Activated CD8-positive, alpha-beta memory T cell treated with anti-CD3 and anti-CD28 coated beads, Interleukin-2, amount 50 U/mL, for 4 hours (primary cell): ENCODE data around the gene TALDO1.
A peak's percentile ranks its signal among the peaks of the same experiment; 100 is the strongest.

Source experiments
- DNase-seq: peaks from one replicate; pipeline ENCODE4 v3.0.0-alpha.2; 2020

The TALDO1 gene

GRCh38 chr11:770642-771616 lies 23.7 kb downstream of the TALDO1 start:
- no peak for DNase-seq

- DNase-seq = no peak
Measured at GRCh38 chr11:771617-772204, 24.4 kb downstream of the TALDO1 start.

GRCh38 chr11:772429-773390 lies 25.4 kb downstream of the TALDO1 start:
- DNase-seq = no peak

- no peak for DNase-seq
Measured at GRCh38 chr11:773425-773824, 26.2 kb downstream of the TALDO1 start.

GRCh38 chr11:773830-774229 lies 26.6 kb downstream of the TALDO1 start:
- no peak for DNase-seq

GRCh38 chr11:774873-775592 lies 27.8 kb downstream of the TALDO1 start:
- DNase-seq = no peak

GRCh38 chr11:776263-776560 lies 28.9 kb downstream of the TALDO1 start:
- no peak for DNase-seq

- no peak for DNase-seq
Measured at GRCh38 chr11:776561-777287, 29.5 kb downstream of the TALDO1 start.

GRCh38 chr11:777288-778255 lies 30.3 kb downstream of the TALDO1 start, which contains the start of gene GATD1:
Gene GATD1, minus strand, starts transcription at chr11:777487. Its CDS starts 25 bp downstream, at chr11:777462.
- peak; percentile 95 for DNase-seq

GRCh38 chr11:778976-779954 lies 32.0 kb downstream of the TALDO1 start:
- no peak for DNase-seq

- no peak for DNase-seq
Measured at GRCh38 chr11:779955-780532, 32.8 kb downstream of the TALDO1 start.

GRCh38 chr11:782264-783174 lies 35.3 kb downstream of the TALDO1 start:
- no peak for DNase-seq

- no peak for DNase-seq
Measured at GRCh38 chr11:783581-784015, 36.3 kb downstream of the TALDO1 start.

- no peak for DNase-seq
Measured at GRCh38 chr11:786235-787083, 39.2 kb downstream of the TALDO1 start.

GRCh38 chr11:787084-787675 lies 39.9 kb downstream of the TALDO1 start:
- no peak for DNase-seq

- DNase-seq = no peak
Measured at GRCh38 chr11:788009-788640, 40.9 kb downstream of the TALDO1 start.
